OCI-LY3 (cell line): ENCODE data around the gene ICA1.

ENCODE experiments used
- CTCF ChIP-seq: fragments of 200-600, 300-600 bp; sonication (generic); IDR thresholded peaks from 2 replicates; pipeline ENCODE4 v1.5.1; 2014; ENCODE audit warnings: antibody characterized with exemption, low read length, low read depth
- EZH2phosphoT487 ChIP-seq: fragments of 200-600 bp; shearing (Covaris generic); IDR thresholded peaks from 2 replicates; pipeline ENCODE4 v1.6.1; 2018; ENCODE audit warnings: antibody characterized with exemption, mixed run types, low read depth

GRCh38 chr7:8146106-8146787, 115.7 kb downstream of the ICA1 start:
- no peak for TF ChIP-seq CTCF
- no peak for TF ChIP-seq EZH2phosphoT487
